Adipocyte (in vitro differentiated cells): Measurements from ENCODE around the gene ITCH.
"Not testable (repeated sequence)": the region's sequence is repeated elsewhere in the genome, so short reads cannot be mapped to it uniquely, and the experiment has no call there.

Experiments
- DNase-seq: peaks from one replicate; pipeline ENCODE4 v3.0.0-alpha.2; 2015; ENCODE audit warnings: low read depth
- H3K27me3 ChIP-seq: replicated peaks from 2 replicates; pipeline ENCODE4 v1.7.0; 2013; ENCODE audit warnings: mild to moderate bottlenecking, low read length, moderate library complexity; ENCODE audit not compliant: control insufficient read depth, insufficient read depth
- H3K36me3 ChIP-seq: 2 replicates; pipeline ENCODE4 v1.7.0; 2013; ENCODE audit warnings: low read length, mild to moderate bottlenecking, moderate library complexity; ENCODE audit not compliant: control insufficient read depth, insufficient read depth, severe bottlenecking
- H3K4me1 ChIP-seq: 2 replicates; pipeline ENCODE4 v1.7.0; 2013; ENCODE audit warnings: mild to moderate bottlenecking, low read length, moderate library complexity; ENCODE audit not compliant: control insufficient read depth, insufficient read depth
- H3K4me3 ChIP-seq: 2 replicates; pipeline ENCODE4 v1.7.0; 2013; ENCODE audit warnings: mild to moderate bottlenecking, low read length, moderate library complexity
- H3K9ac ChIP-seq: 2 replicates; pipeline ENCODE4 v1.7.0; 2013; ENCODE audit warnings: mild to moderate bottlenecking, low read length, moderate library complexity
- H3K9me3 ChIP-seq: 2 replicates; pipeline ENCODE4 v1.7.0; 2013; ENCODE audit warnings: mild to moderate bottlenecking, low read length, moderate library complexity; ENCODE audit not compliant: control insufficient read depth

Gene ITCH

GRCh38 chr20:34475979-34476736, 113.1 kb downstream of the ITCH start:
- Histone ChIP-seq H3K4me3 (no peak overlapping the region), H3K9me3 (no peaks in the 10 kb centered on the region), H3K9ac (peak overlapping the region; percentile 63), H3K36me3 (peaks cover 55% of the 10 kb centered on the region), H3K4me1 (peaks cover 27% of the 10 kb centered on the region), H3K27me3 (no peaks in the 10 kb centered on the region)
- peak; percentile 80 for DNase-seq

GRCh38 chr20:34479627-34480026, 116.6 kb downstream of the ITCH start:
- H3K36me3 ChIP-seq = peaks cover 77% of the 10 kb centered on the region
- DNase-seq = no peak
- H3K4me3 ChIP-seq = no peak overlapping the region
- H3K4me1 ChIP-seq = peaks cover 6% of the 10 kb centered on the region
- no peaks in the 10 kb centered on the region for H3K27me3 ChIP-seq
- H3K9me3 ChIP-seq = peaks cover 7% of the 10 kb centered on the region
- H3K9ac ChIP-seq = no peak overlapping the region

- not testable (repeated sequence) for H3K27me3 ChIP-seq, H3K4me1 ChIP-seq, H3K9ac ChIP-seq, H3K9me3 ChIP-seq, DNase-seq, H3K4me3 ChIP-seq
- peaks cover 83% of the 10 kb centered on the region for H3K36me3 ChIP-seq
Observed at GRCh38 chr20:34482154-34482553, 119.1 kb downstream of the ITCH start.

- not testable (repeated sequence) for H3K27me3 ChIP-seq, H3K4me1 ChIP-seq, H3K4me3 ChIP-seq, H3K9ac ChIP-seq, H3K9me3 ChIP-seq, DNase-seq
- H3K36me3 ChIP-seq = peaks cover 86% of the 10 kb centered on the region
Observed at GRCh38 chr20:34483585-34484220, 120.6 kb downstream of the ITCH start.

- peaks cover 7% of the 10 kb centered on the region for H3K9me3 ChIP-seq
- no peaks in the 10 kb centered on the region for H3K4me1 ChIP-seq
- no peak overlapping the region for H3K9ac ChIP-seq
- H3K27me3 ChIP-seq = no peaks in the 10 kb centered on the region
- H3K4me3 ChIP-seq = no peak overlapping the region
- DNase-seq = no peak
- peaks cover 86% of the 10 kb centered on the region for H3K36me3 ChIP-seq
Observed at GRCh38 chr20:34485068-34485634, 122.1 kb downstream of the ITCH start.

- Histone ChIP-seq H3K27me3 (no peaks in the 10 kb centered on the region), H3K4me1 (no peaks in the 10 kb centered on the region), H3K36me3 (peaks cover 90% of the 10 kb centered on the region), H3K9me3 (no peaks in the 10 kb centered on the region), H3K4me3 (no peak overlapping the region), H3K9ac (no peak overlapping the region)
- DNase-seq = no peak
Observed at GRCh38 chr20:34491226-34491931, 128.3 kb downstream of the ITCH start.

GRCh38 chr20:34491932-34492509, 128.9 kb downstream of the ITCH start:
- no peaks in the 10 kb centered on the region for H3K4me1 ChIP-seq
- peaks cover 96% of the 10 kb centered on the region for H3K36me3 ChIP-seq
- DNase-seq = no peak
- no peaks in the 10 kb centered on the region for H3K27me3 ChIP-seq
- H3K9ac ChIP-seq = no peak overlapping the region
- no peak overlapping the region for H3K4me3 ChIP-seq
- no peaks in the 10 kb centered on the region for H3K9me3 ChIP-seq

GRCh38 chr20:34493646-34494045, 130.6 kb downstream of the ITCH start:
- Histone ChIP-seq H3K9ac (no peak overlapping the region), H3K9me3 (peaks cover 5% of the 10 kb centered on the region), H3K27me3 (no peaks in the 10 kb centered on the region), H3K4me3 (no peak overlapping the region), H3K36me3 (peaks cover 91% of the 10 kb centered on the region), H3K4me1 (no peaks in the 10 kb centered on the region)
- no peak for DNase-seq

- peaks cover 5% of the 10 kb centered on the region for H3K9me3 ChIP-seq
- H3K9ac ChIP-seq = no peak overlapping the region
- DNase-seq = no peak
- H3K27me3 ChIP-seq = no peaks in the 10 kb centered on the region
- H3K4me1 ChIP-seq = no peaks in the 10 kb centered on the region
- H3K36me3 ChIP-seq = peaks cover 81% of the 10 kb centered on the region
- H3K4me3 ChIP-seq = no peak overlapping the region
Observed at GRCh38 chr20:34495307-34495706, 132.2 kb downstream of the ITCH start.

GRCh38 chr20:34495916-34496315, 132.8 kb downstream of the ITCH start:
- DNase-seq = no peak
- Histone ChIP-seq H3K4me3 (no peak overlapping the region), H3K27me3 (no peaks in the 10 kb centered on the region), H3K4me1 (no peaks in the 10 kb centered on the region), H3K36me3 (peaks cover 81% of the 10 kb centered on the region), H3K9me3 (peaks cover 8% of the 10 kb centered on the region), H3K9ac (no peak overlapping the region)

- H3K9ac ChIP-seq, H3K27me3 ChIP-seq, H3K4me1 ChIP-seq, DNase-seq, H3K4me3 ChIP-seq: not testable (repeated sequence)
- H3K36me3 ChIP-seq = peaks cover 73% of the 10 kb centered on the region
- H3K9me3 ChIP-seq = peaks cover 11% of the 10 kb centered on the region
Observed at GRCh38 chr20:34497596-34497995, 134.5 kb downstream of the ITCH start.
